Measurements from ENCODE around the gene SSBP4.
A peak's percentile ranks its signal among the peaks of the same experiment; 100 is the strongest.
"Not testable (repeated sequence)": the region's sequence is repeated elsewhere in the genome, so short reads cannot be mapped to it uniquely, and the experiment has no call there.

Gene SSBP4

GRCh38 chr19:18419195-18419698 lies at the start of gene SSBP4:
Gene SSBP4, plus strand, starts transcription at chr19:18419398. Its CDS starts 251 bp downstream, at chr19:18419649.
- no peak for DNase-seq (ENCODE audit: low read depth in 2 of 2, low spot score in 1 of 2)

GRCh38 chr19:18373407-18373891 lies 45.7 kb upstream of the SSBP4 start:
- DNase-seq (ENCODE audit: low read depth in 2 of 2, low spot score in 1 of 2): no peak

GRCh38 chr19:18373892-18374629 lies 45.1 kb upstream of the SSBP4 start:
- peak; percentile 31 to 40 for DNase-seq (ENCODE audit: low read depth in 2 of 2, low spot score in 1 of 2)

GRCh38 chr19:18377026-18377425 lies 42.2 kb upstream of the SSBP4 start:
- DNase-seq (ENCODE audit: low read depth in 2 of 2, low spot score in 1 of 2): no peak

GRCh38 chr19:18379803-18380747 lies 39.1 kb upstream of the SSBP4 start:
- DNase-seq (ENCODE audit: low read depth in 2 of 2, low spot score in 1 of 2): no peak

- no peak for DNase-seq (ENCODE audit: low read depth in 2 of 2, low spot score in 1 of 2)
These were observed 38.4 kb upstream of the SSBP4 start for GRCh38 chr19:18380843-18381242.

- not testable (repeated sequence) for DNase-seq (ENCODE audit: low read depth in 2 of 2, low spot score in 1 of 2)
These were observed 35.6 kb upstream of the SSBP4 start for GRCh38 chr19:18383622-18384021.

GRCh38 chr19:18384775-18385174 lies 34.4 kb upstream of the SSBP4 start:
- DNase-seq (ENCODE audit: low read depth in 2 of 2, low spot score in 1 of 2): no peak

- no peak for DNase-seq (ENCODE audit: low read depth in 2 of 2, low spot score in 1 of 2)
These were observed 33.9 kb upstream of the SSBP4 start for GRCh38 chr19:18385359-18385674.

- no peak for DNase-seq (ENCODE audit: low read depth in 2 of 2, low spot score in 1 of 2)
These were observed 33.3 kb upstream of the SSBP4 start, which contains the start of gene GDF15 for GRCh38 chr19:18385675-18386542. Gene GDF15, plus strand, starts transcription at chr19:18386158. Its CDS starts 32 bp downstream, at chr19:18386190.

- no peak for DNase-seq (ENCODE audit: low read depth in 2 of 2, low spot score in 1 of 2)
These were observed 32.5 kb upstream of the SSBP4 start for GRCh38 chr19:18386543-18387271.

GRCh38 chr19:18388100-18388959 lies 30.9 kb upstream of the SSBP4 start:
- DNase-seq (ENCODE audit: low read depth in 2 of 2, low spot score in 1 of 2): peak; percentile 51 to 62

GRCh38 chr19:18388960-18389725 lies 30.1 kb upstream of the SSBP4 start:
- DNase-seq (ENCODE audit: low read depth in 2 of 2, low spot score in 1 of 2): no peak

GRCh38 chr19:18389726-18390064 lies 29.5 kb upstream of the SSBP4 start:
- DNase-seq (ENCODE audit: low read depth in 2 of 2, low spot score in 1 of 2): no peak

GRCh38 chr19:18390065-18390907 lies 28.9 kb upstream of the SSBP4 start:
- no peak for DNase-seq (ENCODE audit: low read depth in 2 of 2, low spot score in 1 of 2)

- DNase-seq (ENCODE audit: low read depth in 2 of 2, low spot score in 1 of 2): no peak
These were observed 27.6 kb upstream of the SSBP4 start for GRCh38 chr19:18391509-18392075.

GRCh38 chr19:18392417-18392816 lies 26.8 kb upstream of the SSBP4 start:
- DNase-seq (ENCODE audit: low read depth in 2 of 2, low spot score in 1 of 2): no peak

Measured in stimulated activated CD8-positive, alpha-beta memory T cell treated with anti-CD3 and anti-CD28 coated beads, Interleukin-4, amount 100 ng/mL, for 1 hour (primary cell).